Naive thymus-derived CD4-positive, alpha-beta T cell (primary cell): ENCODE measurements around the gene PDGFC. TPM values are rescaled to one million over a fixed set of nuclear protein-coding genes. Genes with fewer than 3 reads are reported as not detected.

Source experiments
- ATAC-seq: fragments of 150-1000 bp; cut with Tn5 transposase; 2 replicates; pipeline ENCODE4 v1.10.0; 2021; ENCODE audit warnings: mild to moderate bottlenecking, moderate library complexity
- CTCF ChIA-PET: fragments of 350-600 bp; sonication (Branson Sonifier 250); formaldehyde crosslinking; loops from one replicate; lab custom pipeline; 2021; ENCODE audit warnings: antibody characterized with exemption; lab: Charles Lee
- POLR2A ChIA-PET: fragments of 350-600 bp; sonication (Branson Sonifier 250); formaldehyde crosslinking; loops from one replicate; lab custom pipeline; 2021; ENCODE audit warnings: antibody characterized with exemption, inconsistent platforms; lab: Charles Lee
- DNase-seq, 9 donors: peaks; one replicate each; pipeline versions ENCODE4 v3.0.0 to v3.0.0-alpha.2; 2020 to 2022; ENCODE audit warnings: mixed read lengths in 1 of 9
- H3K27ac ChIP-seq: one replicate; pipeline ENCODE4 v1.7.0; 2013; ENCODE audit warnings: mild to moderate bottlenecking, low read depth, low read length, moderate library complexity
- H3K27me3 ChIP-seq, 2 donors: one replicate each; pipeline ENCODE4 v1.7.0; 2013; ENCODE audit warnings: low read length in 2 of 2, mild to moderate bottlenecking in 2 of 2, moderate library complexity in 2 of 2; ENCODE audit not compliant: control insufficient read depth in 2 of 2, insufficient read depth in 2 of 2
- H3K36me3 ChIP-seq, 3 experiments: 1 replicate in 2 of 3; 2 replicates in 1 of 3; pipeline ENCODE4 v1.7.0; 2013; ENCODE audit warnings: low read length in 3 of 3, mild to moderate bottlenecking in 3 of 3, moderate library complexity in 1 of 3; ENCODE audit not compliant: insufficient read depth in 3 of 3, control insufficient read depth in 2 of 3
- H3K4me1 ChIP-seq, 2 donors: one replicate each; pipeline ENCODE4 v1.7.0; 2013; ENCODE audit warnings: low read length in 2 of 2, mild to moderate bottlenecking in 2 of 2, moderate library complexity in 1 of 2; ENCODE audit not compliant: control insufficient read depth in 2 of 2, insufficient read depth in 2 of 2
- H3K4me3 ChIP-seq: 2 replicates; pipeline ENCODE4 v1.7.0; 2013; ENCODE audit warnings: mild to moderate bottlenecking, low read length
- H3K9me3 ChIP-seq, 3 experiments: 1 replicate in 2 of 3; 2 replicates in 1 of 3; pipeline ENCODE4 v1.7.0; 2013; ENCODE audit warnings: low read length in 3 of 3; ENCODE audit not compliant: control insufficient read depth in 2 of 3
- H3K27ac Mint-ChIP-seq, 9 donors: one replicate each; pipeline ENCODE4 v1.8.0; 2020 to 2022; ENCODE audit warnings: mixed read lengths in 9 of 9, mild to moderate bottlenecking in 8 of 9, moderate library complexity in 5 of 9, inconsistent platforms in 2 of 9
- H3K27me3 Mint-ChIP-seq, 5 donors: one replicate each; pipeline ENCODE4 v1.8.0; 2021 to 2022; ENCODE audit warnings: mixed read lengths in 5 of 5, mild to moderate bottlenecking in 1 of 5
- H3K36me3 Mint-ChIP-seq, 5 donors: one replicate each; pipeline ENCODE4 v1.8.0; 2020 to 2022; ENCODE audit warnings: mixed read lengths in 5 of 5, mild to moderate bottlenecking in 3 of 5, inconsistent platforms in 1 of 5
- H3K4me1 Mint-ChIP-seq, 7 donors: one replicate each; pipeline ENCODE4 v1.8.0; 2020 to 2022; ENCODE audit warnings: mixed read lengths in 7 of 7, mild to moderate bottlenecking in 3 of 7, inconsistent platforms in 1 of 7
- H3K4me3 Mint-ChIP-seq, 10 donors: one replicate each; pipeline ENCODE4 v1.8.0; 2020 to 2022; ENCODE audit warnings: mild to moderate bottlenecking in 10 of 10, mixed read lengths in 10 of 10, moderate library complexity in 6 of 10, inconsistent platforms in 2 of 10
- H3K9me3 Mint-ChIP-seq, 11 donors: one replicate each; pipeline ENCODE4 v1.8.0; 2020 to 2022; ENCODE audit warnings: mixed read lengths in 11 of 11, mild to moderate bottlenecking in 4 of 11, inconsistent platforms in 1 of 11, moderate library complexity in 1 of 11
- intact Hi-C, 2 donors: fragments of 100-400 bp; cut with micrococcal nuclease; formaldehyde crosslinking; loops; one replicate each; pipeline ENCODE4 v1.15.1; 2023
- polyA plus RNA-seq, 2 donors: library from polyadenylated mRNA; unstranded; fragments of 300-500 nt; fragmentation: Illumina TruSeq; gene quantifications; one replicate each; pipeline ENCODE4 v1.2.3, GENCODE V29; 2021
- total RNA-seq, 6 experiments: library from RNA in 5 of 6; stranded (reverse) in 5 of 6; gene quantifications; 1 replicate in 5 of 6; 2 replicates in 1 of 6; pipeline ENCODE4 v1.2.3 and lab custom pipeline; 2021 to 2026

The PDGFC gene
- total and polyA plus RNA-seq, 7 experiments from 2014 or later, result 0.19 to 2.0 (median 1.2) TPM; not detected in 4

GRCh38 chr4:156956359-156956758 is 15.2 kb downstream of the PDGFC start:
- CTCF ChIA-PET, result no interaction called here
- intact Hi-C loops, result no loop called here
- Mint-ChIP-seq H3K36me3 (no peaks in the 10 kb centered on the region), H3K27me3 (no peaks in the 10 kb centered on the region), H3K4me3 (no peak overlapping the region), H3K4me1 (no peaks in the 10 kb centered on the region), H3K27ac (no peak overlapping the region), H3K9me3 (peaks cover 0 to 11% (median 2%) of the 10 kb centered on the region in 11 donors)
- ATAC-seq, result no peak
- Histone ChIP-seq H3K4me1 (no peaks in the 10 kb centered on the region), H3K27me3 (no peaks in the 10 kb centered on the region), H3K36me3 (no peaks in the 10 kb centered on the region), H3K4me3 (no peak overlapping the region), H3K9me3 (no peaks in the 10 kb centered on the region), H3K27ac (no peak overlapping the region)
- no peak for DNase-seq
- POLR2A ChIA-PET, result no interaction called here

- Histone ChIP-seq H3K27me3 (no peaks in the 10 kb centered on the region), H3K4me1 (no peaks in the 10 kb centered on the region), H3K4me3 (no peak overlapping the region), H3K9me3 (no peaks in the 10 kb centered on the region), H3K36me3 (no peaks in the 10 kb centered on the region), H3K27ac (no peak overlapping the region)
- Mint-ChIP-seq H3K4me3 (no peak overlapping the region), H3K27me3 (no peaks in the 10 kb centered on the region), H3K36me3 (no peaks in the 10 kb centered on the region), H3K27ac (no peak overlapping the region), H3K4me1 (no peaks in the 10 kb centered on the region), H3K9me3 (peaks cover 0 to 11% (median 2%) of the 10 kb centered on the region in 11 donors)
- ATAC-seq (no peak), DNase-seq (no peak)
- intact Hi-C loops, result no loop called here
- POLR2A ChIA-PET, result no interaction called here
- CTCF ChIA-PET, result no interaction called here
These were observed 17.0 kb downstream of the PDGFC start for GRCh38 chr4:156954587-156954986.

GRCh38 chr4:156953951-156954350 is 17.6 kb downstream of the PDGFC start:
- intact Hi-C loops, result no loop called here
- ChIA-PET CTCF (no interaction called here), POLR2A (no interaction called here)
- H3K4me3 ChIP-seq, result no peak overlapping the region
- H3K27ac ChIP-seq, result no peak overlapping the region
- H3K27ac Mint-ChIP-seq, result no peak overlapping the region
- H3K4me1 Mint-ChIP-seq, result no peaks in the 10 kb centered on the region
- H3K9me3 ChIP-seq, result no peaks in the 10 kb centered on the region
- no peaks in the 10 kb centered on the region for H3K4me1 ChIP-seq
- no peaks in the 10 kb centered on the region for H3K27me3 ChIP-seq
- H3K36me3 Mint-ChIP-seq, result no peaks in the 10 kb centered on the region
- H3K36me3 ChIP-seq, result no peaks in the 10 kb centered on the region
- no peak for ATAC-seq
- H3K27me3 Mint-ChIP-seq, result no peaks in the 10 kb centered on the region
- DNase-seq, result no peak
- H3K4me3 Mint-ChIP-seq, result no peak overlapping the region
- peaks cover 0 to 11% (median 2%) of the 10 kb centered on the region in 11 donors for H3K9me3 Mint-ChIP-seq

GRCh38 chr4:156953001-156953400 is 18.6 kb downstream of the PDGFC start:
- intact Hi-C loops, result no loop called here
- ATAC-seq, result no peak
- Mint-ChIP-seq H3K36me3 (no peaks in the 10 kb centered on the region), H3K4me3 (no peak overlapping the region), H3K27ac (no peak overlapping the region), H3K27me3 (no peaks in the 10 kb centered on the region), H3K9me3 (peaks cover 0 to 10% (median 1%) of the 10 kb centered on the region in 11 donors), H3K4me1 (no peaks in the 10 kb centered on the region)
- no peak overlapping the region for H3K27ac ChIP-seq
- H3K27me3 ChIP-seq, result no peaks in the 10 kb centered on the region
- no peaks in the 10 kb centered on the region for H3K4me1 ChIP-seq
- H3K9me3 ChIP-seq, result no peaks in the 10 kb centered on the region
- no peaks in the 10 kb centered on the region for H3K36me3 ChIP-seq
- POLR2A ChIA-PET, result no interaction called here
- CTCF ChIA-PET, result no interaction called here
- DNase-seq, result no peak
- H3K4me3 ChIP-seq, result no peak overlapping the region

GRCh38 chr4:156952078-156952759 is 19.4 kb downstream of the PDGFC start:
- Histone ChIP-seq H3K27ac (no peak overlapping the region), H3K9me3 (no peaks in the 10 kb centered on the region), H3K4me1 (no peaks in the 10 kb centered on the region), H3K27me3 (no peaks in the 10 kb centered on the region), H3K36me3 (no peaks in the 10 kb centered on the region), H3K4me3 (no peak overlapping the region)
- intact Hi-C loops, result no loop called here
- H3K4me1 Mint-ChIP-seq, result no peaks in the 10 kb centered on the region
- H3K27me3 Mint-ChIP-seq, result no peaks in the 10 kb centered on the region
- peaks cover 0 to 4% (median 0%) of the 10 kb centered on the region in 11 donors for H3K9me3 Mint-ChIP-seq
- ChIA-PET CTCF (interaction anchor here (0.6 kb wide), 1 partner anchor 1449 kb away, joined by 3 read pairs; no protein-coding TSS in a partner anchor), POLR2A (no interaction called here)
- DNase-seq (no peak), ATAC-seq (no peak)
- H3K27ac Mint-ChIP-seq, result no peak overlapping the region
- no peaks in the 10 kb centered on the region for H3K36me3 Mint-ChIP-seq
- H3K4me3 Mint-ChIP-seq, result no peak overlapping the region

- H3K4me1 Mint-ChIP-seq, result no peaks in the 10 kb centered on the region
- intact Hi-C loops, result no loop called here
- Histone ChIP-seq H3K4me3 (no peak overlapping the region), H3K27me3 (no peaks in the 10 kb centered on the region), H3K4me1 (no peaks in the 10 kb centered on the region), H3K36me3 (no peaks in the 10 kb centered on the region), H3K27ac (no peak overlapping the region), H3K9me3 (no peaks in the 10 kb centered on the region)
- H3K9me3 Mint-ChIP-seq, result peaks cover 0 to 4% (median 0%) of the 10 kb centered on the region in 11 donors
- ChIA-PET CTCF (no interaction called here), POLR2A (no interaction called here)
- DNase-seq, result no peak
- no peak overlapping the region for H3K27ac Mint-ChIP-seq
- H3K36me3 Mint-ChIP-seq, result no peaks in the 10 kb centered on the region
- no peak for ATAC-seq
- H3K27me3 Mint-ChIP-seq, result no peaks in the 10 kb centered on the region
- H3K4me3 Mint-ChIP-seq, result no peak overlapping the region
These were observed 20.7 kb downstream of the PDGFC start for GRCh38 chr4:156950948-156951347.

- ATAC-seq, result no peak
- POLR2A ChIA-PET, result no interaction called here
- no peak overlapping the region for H3K4me3 Mint-ChIP-seq
These were observed 21.5 kb downstream of the PDGFC start for GRCh38 chr4:156950090-156950489.

More at GRCh38 chr4:156950090-156950489, 21.5 kb downstream of the PDGFC start:
- CTCF ChIA-PET, result no interaction called here
- Histone ChIP-seq H3K9me3 (no peaks in the 10 kb centered on the region), H3K4me3 (no peak overlapping the region), H3K27ac (no peak overlapping the region), H3K36me3 (no peaks in the 10 kb centered on the region), H3K4me1 (no peaks in the 10 kb centered on the region), H3K27me3 (no peaks in the 10 kb centered on the region)
- intact Hi-C loops, result no loop called here
- no peaks in the 10 kb centered on the region for H3K4me1 Mint-ChIP-seq
- no peaks in the 10 kb centered on the region for H3K27me3 Mint-ChIP-seq
- no peaks in the 10 kb centered on the region for H3K36me3 Mint-ChIP-seq
- no peak overlapping the region for H3K27ac Mint-ChIP-seq
- H3K9me3 Mint-ChIP-seq, result no peaks in the 10 kb centered on the region
- DNase-seq, result no peak
